GM23248 (cell line): Measurements from ENCODE around the gene OPRL1. TPM values are rescaled to one million over a fixed set of nuclear protein-coding genes. Genes with fewer than 3 reads are reported as not detected.

ENCODE experiments used
- DNase-seq: peaks from one replicate; pipeline ENCODE4 v3.0.0-alpha.2; 2015
- H2AFZ ChIP-seq: fragments of 200-600 bp; sonication (generic); 2 replicates; pipeline ENCODE4 v1.6.1; 2016; ENCODE audit warnings: antibody characterized with exemption
- H3F3A ChIP-seq: fragments of 200-600 bp; sonication (generic); 2 replicates; pipeline ENCODE4 v1.6.1; 2016; ENCODE audit warnings: mild to moderate bottlenecking, antibody characterized with exemption, mixed run types; ENCODE audit not compliant: insufficient read depth
- H3K27ac ChIP-seq: fragments of 200-600 bp; sonication (generic); 2 replicates; pipeline ENCODE4 v1.5.1; 2016; ENCODE audit warnings: mild to moderate bottlenecking
- H3K27me3 ChIP-seq: fragments of 200-600 bp; sonication (generic); replicated peaks from 2 replicates; pipeline ENCODE4 v1.6.1; 2016; ENCODE audit warnings: mild to moderate bottlenecking; ENCODE audit not compliant: insufficient read depth
- H3K36me3 ChIP-seq: fragments of 200-600 bp; sonication (generic); 2 replicates; pipeline ENCODE4 v1.6.1; 2016; ENCODE audit warnings: low read depth, mild to moderate bottlenecking
- H3K4me1 ChIP-seq: fragments of 200-600 bp; sonication (generic); 2 replicates; pipeline ENCODE4 v1.6.1; 2016; ENCODE audit warnings: mild to moderate bottlenecking; ENCODE audit not compliant: insufficient read depth
- H3K4me2 ChIP-seq: fragments of 200-600 bp; sonication (generic); one replicate; pipeline ENCODE4 v1.6.1; 2016; ENCODE audit warnings: mild to moderate bottlenecking; ENCODE audit not compliant: unreplicated experiment
- H3K4me3 ChIP-seq: fragments of 200-600 bp; sonication (generic); 2 replicates; pipeline ENCODE4 v1.5.1; 2016; ENCODE audit warnings: mild to moderate bottlenecking
- H3K79me2 ChIP-seq: fragments of 200-600 bp; sonication (generic); 2 replicates; pipeline ENCODE4 v1.6.1; 2016; ENCODE audit warnings: mild to moderate bottlenecking; ENCODE audit not compliant: insufficient read depth
- H3K9ac ChIP-seq: fragments of 200-600 bp; sonication (generic); 2 replicates; pipeline ENCODE4 v1.6.1; 2016; ENCODE audit warnings: mild to moderate bottlenecking
- H3K9me2 ChIP-seq: fragments of 200-600 bp; sonication (generic); 2 replicates; pipeline ENCODE4 v1.6.1; 2016; ENCODE audit warnings: mixed run types, mild to moderate bottlenecking, moderate library complexity; ENCODE audit not compliant: insufficient read depth
- H3K9me3 ChIP-seq: fragments of 200-600 bp; sonication (generic); one replicate; pipeline ENCODE4 v1.6.1; 2017; ENCODE audit warnings: low read depth
- H4K20me1 ChIP-seq: fragments of 200-600 bp; sonication (generic); 2 replicates; pipeline ENCODE4 v1.6.0; 2016; ENCODE audit not compliant: insufficient read depth
- EZH2 ChIP-seq: fragments of 200-600 bp; sonication (generic); IDR thresholded peaks from 2 replicates; pipeline ENCODE4 v1.6.1; 2018; ENCODE audit warnings: antibody characterized with exemption, mild to moderate bottlenecking; ENCODE audit not compliant: insufficient read depth, poor library complexity, severe bottlenecking
- EZH2phosphoT487 ChIP-seq: fragments of 200-600 bp; sonication (generic); IDR thresholded peaks from 2 replicates; pipeline ENCODE4 v1.6.1; 2018; ENCODE audit warnings: antibody characterized with exemption, moderate library complexity, mild to moderate bottlenecking, low read depth; ENCODE audit not compliant: insufficient read depth
- WGBS, 2 experiments: methylation state at CpG; one replicate each; pipeline ENCODE4 v1.1.6; 2015 to 2017; ENCODE audit warnings: low lambda C conversion rate in 2 of 2, low coverage in 1 of 2; ENCODE audit errors: missing lambda C conversion rate in 2 of 2; 5-methylcytosine and 5-hydroxymethylcytosine counted together
- in situ Hi-C: fragments of 300-500 bp; cut with MboI; formaldehyde crosslinking; loops from 2 replicates; pipeline ENCODE4 v1.15.0; 2020
- polyA plus RNA-seq: library from polyadenylated mRNA; unstranded; fragments of >200 nt; fragmentation: Nextera tagmentation; extraction: Ambion mirVana; gene quantifications from 2 replicates; pipeline ENCODE4 v1.2.1, GENCODE V29; 2016
- total RNA-seq: library from RNA; depleted of rRNA; stranded (reverse); fragments of >200 nt; shearing (Covaris generic); gene quantifications from 2 replicates; pipeline ENCODE4 v1.2.3, GENCODE V29; 2014

OPRL1 gene
- total and polyA plus RNA-seq, 2 experiments from 2014 or later, result 0.35 to 0.86 TPM

- Histone ChIP-seq H3F3A (no peaks in the 10 kb centered on the region), H2AFZ (no peak overlapping the region), H3K9me2 (no peaks in the 10 kb centered on the region), H3K4me1 (no peaks in the 10 kb centered on the region), H3K36me3 (no peaks in the 10 kb centered on the region), H3K9me3 (no peaks in the 10 kb centered on the region), H3K79me2 (no peaks in the 10 kb centered on the region), H3K9ac (no peak overlapping the region), H3K4me3 (no peak overlapping the region), H3K27ac (no peak overlapping the region), H4K20me1 (no peaks in the 10 kb centered on the region), H3K4me2 (no peak overlapping the region), H3K27me3 (no peaks in the 10 kb centered on the region)
- TF ChIP-seq EZH2, result no peak
- TF ChIP-seq EZH2phosphoT487, result no peak
- 55 to 62% methylated on average over 15 of the region's 15 CpGs for WGBS, 2 experiments
- DNase-seq, result no peak
- in situ Hi-C loops, result no loop called here
Measured at GRCh38 chr20:64051561-64052325, 28.1 kb upstream of the OPRL1 start.

DNA sequence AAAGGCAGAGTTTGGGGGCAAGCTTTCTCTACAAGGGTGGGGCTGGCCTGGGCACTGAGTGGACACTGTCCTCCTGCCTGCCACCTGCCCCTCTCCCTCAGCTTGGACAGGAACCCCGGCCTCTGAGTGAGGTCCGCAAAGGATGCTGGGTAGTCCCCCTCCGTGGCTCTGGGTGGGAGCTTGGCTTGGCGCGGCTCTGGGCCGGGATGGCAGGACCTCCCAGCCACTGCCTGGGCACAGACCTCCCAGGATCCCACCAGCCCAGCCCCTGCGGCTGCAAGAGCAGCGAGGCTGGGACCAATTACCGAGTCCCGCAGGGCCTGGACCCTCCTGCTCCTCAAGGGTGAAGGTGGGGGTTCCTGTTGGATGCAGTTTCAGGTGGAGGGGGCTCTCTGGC is 27.6 kb upstream of the OPRL1 start:
- in situ Hi-C loops, result no loop called here
- H3K27me3 ChIP-seq, result no peaks in the 10 kb centered on the region
- no peak for DNase-seq
- H3K9me2 ChIP-seq, result no peaks in the 10 kb centered on the region
- no peaks in the 10 kb centered on the region for H3K79me2 ChIP-seq
- TF ChIP-seq EZH2phosphoT487, result no peak
- no peak for TF ChIP-seq EZH2
- WGBS, 2 experiments, result 69 to 83% methylated on average over 9 of the region's 10 CpGs
- no peak overlapping the region for H2AFZ ChIP-seq
- no peak overlapping the region for H3K4me2 ChIP-seq
- H3K27ac ChIP-seq, result no peak overlapping the region
- H4K20me1 ChIP-seq, result no peaks in the 10 kb centered on the region
- H3K9ac ChIP-seq, result no peak overlapping the region
- H3K4me1 ChIP-seq, result no peaks in the 10 kb centered on the region
- H3K9me3 ChIP-seq, result no peaks in the 10 kb centered on the region
- H3F3A ChIP-seq, result no peaks in the 10 kb centered on the region
- no peak overlapping the region for H3K4me3 ChIP-seq
- H3K36me3 ChIP-seq, result no peaks in the 10 kb centered on the region

DNA sequence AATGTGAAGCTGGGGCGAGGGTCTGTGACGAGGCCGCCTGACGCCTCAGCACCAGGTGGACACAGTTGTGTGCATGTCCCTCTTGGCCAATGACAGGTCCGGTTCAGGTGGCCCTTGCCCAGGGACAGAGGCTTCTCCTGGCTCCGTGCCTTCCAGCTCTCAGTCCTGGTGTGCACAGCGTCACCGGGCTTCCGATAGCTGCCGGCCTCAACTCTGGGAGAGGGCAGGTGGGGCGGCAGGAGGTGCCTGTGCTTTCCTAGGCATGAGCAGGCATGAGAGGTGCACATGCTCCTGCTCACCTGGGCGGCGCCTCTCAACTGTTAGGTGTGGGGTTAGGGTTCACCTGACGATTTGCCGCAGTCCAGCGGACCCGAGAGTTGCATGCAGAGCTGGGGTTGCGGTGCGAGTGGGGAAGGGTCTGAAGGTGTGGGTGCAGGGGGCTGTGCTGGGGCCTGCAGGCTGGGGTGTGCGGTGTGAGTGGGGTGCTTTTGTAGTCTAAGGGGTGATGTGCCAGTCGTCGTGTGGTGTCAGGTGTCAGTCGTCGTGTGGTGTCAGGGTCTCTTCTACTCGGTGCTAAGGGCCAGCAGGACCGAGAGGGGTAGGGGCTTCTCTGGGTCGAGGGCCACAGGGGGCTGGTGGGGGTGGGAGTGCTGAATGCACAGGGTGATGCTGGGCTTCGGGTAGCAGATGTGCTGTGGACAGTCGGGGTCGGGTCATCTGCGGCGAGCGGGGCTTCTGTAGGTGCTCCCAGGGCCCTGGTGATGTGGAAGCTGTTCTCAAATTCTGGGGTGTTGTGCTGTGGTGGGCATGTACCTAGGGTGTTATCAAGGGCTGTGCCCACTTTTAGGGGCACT is 26.7 kb upstream of the OPRL1 start:
- Histone ChIP-seq H3K4me2 (no peak overlapping the region), H3K4me1 (no peaks in the 10 kb centered on the region), H4K20me1 (no peaks in the 10 kb centered on the region), H3K79me2 (no peaks in the 10 kb centered on the region), H3K36me3 (no peaks in the 10 kb centered on the region), H3F3A (no peaks in the 10 kb centered on the region), H3K27me3 (no peaks in the 10 kb centered on the region), H3K9me2 (no peaks in the 10 kb centered on the region), H2AFZ (no peak overlapping the region), H3K4me3 (no peak overlapping the region), H3K9me3 (no peaks in the 10 kb centered on the region), H3K9ac (no peak overlapping the region), H3K27ac (no peak overlapping the region)
- DNase-seq, result no peak
- 81 to 82% methylated on average over 28 to 33 of the region's 33 CpGs for WGBS, 2 experiments
- in situ Hi-C loops, result no loop called here
- TF ChIP-seq EZH2 (no peak), EZH2phosphoT487 (no peak)

GRCh38 chr20:64053841-64054661 is 25.8 kb upstream of the OPRL1 start:
- H3K9me2 ChIP-seq, result no peaks in the 10 kb centered on the region
- no peaks in the 10 kb centered on the region for H3K36me3 ChIP-seq
- no peak overlapping the region for H3K4me3 ChIP-seq
- no peak overlapping the region for H3K4me2 ChIP-seq
- no peak for DNase-seq
- H2AFZ ChIP-seq, result no peak overlapping the region
- in situ Hi-C loops, result no loop called here
- no peaks in the 10 kb centered on the region for H3K27me3 ChIP-seq
- 42 to 44% methylated on average over 16 to 17 of the region's 17 CpGs for WGBS, 2 experiments
- no peaks in the 10 kb centered on the region for H3K79me2 ChIP-seq
- no peaks in the 10 kb centered on the region for H3K9me3 ChIP-seq
- H3K9ac ChIP-seq, result no peak overlapping the region
- no peaks in the 10 kb centered on the region for H3K4me1 ChIP-seq
- no peaks in the 10 kb centered on the region for H3F3A ChIP-seq
- no peak overlapping the region for H3K27ac ChIP-seq
- no peak for TF ChIP-seq EZH2phosphoT487
- no peak for TF ChIP-seq EZH2
- no peaks in the 10 kb centered on the region for H4K20me1 ChIP-seq
